Thoracic aorta (tissue), 2 donors: ENCODE measurements around the gene GRK1. TPM values are rescaled to one million over a fixed set of nuclear protein-coding genes. Genes with fewer than 3 reads are reported as not detected.

ENCODE experiments used
- ATAC-seq: fragments of 150-250 bp; one replicate; pipeline ENCODE4 v1.8.0; 2017; ENCODE audit warnings: low read depth; ENCODE audit not compliant: insufficient number of reproducible peaks, low FRiP score
- DNase-seq: peaks from one replicate; pipeline ENCODE4 v3.0.0-alpha.2; 2020; ENCODE audit warnings: low spot score
- H3K27ac ChIP-seq, 2 donors: fragments of 200-600 bp; sonication (generic); 1 replicate in 1 of 2; 2 replicates in 1 of 2; pipeline ENCODE4 v1.5.1; 2016; ENCODE audit warnings: mild to moderate bottlenecking in 2 of 2, moderate library complexity in 2 of 2
- H3K27me3 ChIP-seq: fragments of 200-600 bp; sonication (generic); replicated peaks from 2 replicates; pipeline ENCODE4 v1.6.0; 2016; ENCODE audit warnings: mild to moderate bottlenecking; ENCODE audit not compliant: insufficient read depth
- H3K36me3 ChIP-seq: fragments of 200-600 bp; sonication (generic); one replicate; pipeline ENCODE4 v1.5.1; 2016
- H3K4me1 ChIP-seq, 2 donors: fragments of 200-600 bp; sonication (generic); 1 replicate in 1 of 2; 2 replicates in 1 of 2; pipeline versions ENCODE4 v1.5.1 to v1.6.0; 2016; ENCODE audit warnings: low read depth in 2 of 2, mild to moderate bottlenecking in 1 of 2; ENCODE audit not compliant: control insufficient read depth in 1 of 2
- H3K4me3 ChIP-seq: fragments of 200-600 bp; sonication (generic); 2 replicates; pipeline ENCODE4 v1.5.1; 2016; ENCODE audit warnings: mild to moderate bottlenecking
- H3K9me3 ChIP-seq: fragments of 200-600 bp; sonication (generic); 2 replicates; pipeline ENCODE4 v1.5.1; 2016
- total RNA-seq, 2 donors: library from RNA; depleted of rRNA; stranded (reverse); fragments of >200 nt; gene quantifications; one replicate each; pipeline versions ENCODE4 v1.1.0 to v1.2.3, GENCODE V29; 2016
- TF ChIP-seq, protein P1 (sequence below): fragments of 200-600 bp; sonication (generic); IDR thresholded peaks from one replicate; pipeline ENCODE4 v1.5.1; 2019; ENCODE audit warnings: antibody characterized with exemption

Gene GRK1
- total RNA-seq, 2 donors from 2014 or later, result not detected

DNA sequence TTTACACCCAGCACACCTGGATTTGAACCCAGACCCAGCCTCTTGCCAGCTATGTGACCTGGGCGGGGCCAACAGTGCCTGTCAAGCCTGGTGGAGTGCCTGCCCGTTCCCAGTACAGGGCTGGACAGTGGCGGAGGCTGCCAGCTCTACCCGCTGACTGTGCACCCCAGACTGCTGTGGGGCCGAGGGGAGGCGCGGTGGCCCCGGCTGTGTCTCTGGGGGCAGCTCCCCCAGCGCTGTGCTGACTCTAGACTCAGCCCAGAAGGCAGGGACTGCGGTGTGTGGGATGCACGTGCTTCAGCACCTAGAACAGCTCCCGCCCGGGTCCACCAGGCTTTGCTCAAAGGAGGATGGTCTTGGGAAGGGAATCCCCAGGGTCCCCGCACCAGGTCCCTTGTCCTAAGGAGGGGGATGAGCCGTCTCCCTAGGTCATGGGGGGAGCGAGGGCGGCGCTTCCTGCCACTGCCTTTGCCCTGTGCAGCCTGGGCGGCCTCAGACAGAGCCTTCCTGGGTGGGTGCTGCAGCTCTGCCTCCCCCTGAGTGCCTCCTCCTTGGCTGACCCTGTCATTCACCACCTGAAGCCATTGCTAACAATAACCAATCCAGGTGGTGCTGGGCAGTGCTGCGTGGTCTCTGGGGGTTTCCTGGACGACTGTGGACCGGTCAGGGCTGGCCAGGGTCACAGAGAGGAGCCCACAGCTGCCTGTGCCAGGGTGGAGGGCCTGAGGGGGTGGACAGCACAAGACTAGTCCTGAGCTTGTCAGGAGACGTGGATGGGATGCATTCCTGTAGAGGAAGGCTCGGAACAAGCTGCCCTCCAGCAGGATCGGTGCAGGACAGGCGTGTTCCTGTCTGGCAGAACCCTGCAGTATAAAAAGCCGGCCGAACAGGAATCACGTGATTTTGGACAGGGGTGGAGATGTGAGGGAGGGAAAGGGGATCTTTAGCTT is 110.6 kb downstream of the GRK1 start:
- Histone ChIP-seq H3K4me1 (no peaks in the 10 kb centered on the region), H3K27ac (no peak overlapping the region), H3K27me3 (no peaks in the 10 kb centered on the region), H3K9me3 (no peaks in the 10 kb centered on the region), H3K36me3 (peaks cover 2% of the 10 kb centered on the region), H3K4me3 (no peak overlapping the region)
- DNase-seq, result no peak
- TF ChIP-seq, protein P1, sequence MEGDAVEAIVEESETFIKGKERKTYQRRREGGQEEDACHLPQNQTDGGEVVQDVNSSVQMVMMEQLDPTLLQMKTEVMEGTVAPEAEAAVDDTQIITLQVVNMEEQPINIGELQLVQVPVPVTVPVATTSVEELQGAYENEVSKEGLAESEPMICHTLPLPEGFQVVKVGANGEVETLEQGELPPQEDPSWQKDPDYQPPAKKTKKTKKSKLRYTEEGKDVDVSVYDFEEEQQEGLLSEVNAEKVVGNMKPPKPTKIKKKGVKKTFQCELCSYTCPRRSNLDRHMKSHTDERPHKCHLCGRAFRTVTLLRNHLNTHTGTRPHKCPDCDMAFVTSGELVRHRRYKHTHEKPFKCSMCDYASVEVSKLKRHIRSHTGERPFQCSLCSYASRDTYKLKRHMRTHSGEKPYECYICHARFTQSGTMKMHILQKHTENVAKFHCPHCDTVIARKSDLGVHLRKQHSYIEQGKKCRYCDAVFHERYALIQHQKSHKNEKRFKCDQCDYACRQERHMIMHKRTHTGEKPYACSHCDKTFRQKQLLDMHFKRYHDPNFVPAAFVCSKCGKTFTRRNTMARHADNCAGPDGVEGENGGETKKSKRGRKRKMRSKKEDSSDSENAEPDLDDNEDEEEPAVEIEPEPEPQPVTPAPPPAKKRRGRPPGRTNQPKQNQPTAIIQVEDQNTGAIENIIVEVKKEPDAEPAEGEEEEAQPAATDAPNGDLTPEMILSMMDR, result no peak
- no peak for ATAC-seq

DNA sequence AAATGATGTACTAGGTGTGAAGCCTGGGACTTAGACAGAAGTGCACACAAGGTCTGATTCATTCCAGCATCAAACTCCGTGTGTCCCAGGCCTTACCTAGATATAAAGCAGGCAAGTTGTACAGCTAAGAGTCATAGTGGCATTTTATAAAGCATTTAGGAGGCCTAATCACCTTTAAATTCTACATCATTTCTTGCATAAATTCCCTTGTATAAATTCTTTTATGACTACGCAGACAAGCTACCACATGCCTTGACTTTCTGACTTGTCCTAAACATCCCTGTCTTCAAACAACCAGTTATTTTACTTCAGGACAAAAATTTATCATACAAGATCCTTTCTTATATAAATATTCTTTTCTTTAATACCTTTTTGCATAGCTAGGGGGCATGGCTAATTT is 114.6 kb downstream of the GRK1 start:
- DNase-seq (no peak), ATAC-seq (no peak)
- H3K36me3 ChIP-seq, result no peaks in the 10 kb centered on the region
- TF ChIP-seq, protein P1, result no peak
- H3K9me3 ChIP-seq, result no peaks in the 10 kb centered on the region
- no peak overlapping the region for H3K27ac ChIP-seq
- no peaks in the 10 kb centered on the region for H3K27me3 ChIP-seq
- H3K4me3 ChIP-seq, result no peak overlapping the region
- no peaks in the 10 kb centered on the region for H3K4me1 ChIP-seq

DNA sequence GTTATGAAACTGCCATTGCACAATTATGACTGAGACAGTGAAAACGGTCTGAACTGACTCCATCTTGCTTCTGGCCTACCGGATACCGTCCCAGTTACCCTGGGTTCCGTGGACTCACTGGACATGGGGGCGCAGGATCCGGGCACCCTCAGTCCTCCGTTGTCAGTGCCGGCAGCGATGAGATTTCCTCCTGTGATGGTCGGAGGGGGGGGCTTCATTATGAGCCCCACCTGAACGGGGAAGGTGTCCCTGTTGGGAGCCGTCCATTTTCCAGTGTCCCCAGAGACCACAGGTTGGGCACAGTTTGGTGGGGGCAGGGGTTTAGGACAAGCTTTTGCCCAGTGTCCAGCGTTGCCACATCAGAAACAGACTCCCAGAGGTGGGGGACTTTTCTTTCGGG is 115.5 kb downstream of the GRK1 start:
- H3K36me3 ChIP-seq, result no peaks in the 10 kb centered on the region
- H3K4me1 ChIP-seq, result no peaks in the 10 kb centered on the region
- DNase-seq (no peak), ATAC-seq (no peak)
- H3K27me3 ChIP-seq, result no peaks in the 10 kb centered on the region
- H3K27ac ChIP-seq, result no peak overlapping the region
- no peaks in the 10 kb centered on the region for H3K9me3 ChIP-seq
- no peak overlapping the region for H3K4me3 ChIP-seq
- TF ChIP-seq, protein P1, result no peak

DNA sequence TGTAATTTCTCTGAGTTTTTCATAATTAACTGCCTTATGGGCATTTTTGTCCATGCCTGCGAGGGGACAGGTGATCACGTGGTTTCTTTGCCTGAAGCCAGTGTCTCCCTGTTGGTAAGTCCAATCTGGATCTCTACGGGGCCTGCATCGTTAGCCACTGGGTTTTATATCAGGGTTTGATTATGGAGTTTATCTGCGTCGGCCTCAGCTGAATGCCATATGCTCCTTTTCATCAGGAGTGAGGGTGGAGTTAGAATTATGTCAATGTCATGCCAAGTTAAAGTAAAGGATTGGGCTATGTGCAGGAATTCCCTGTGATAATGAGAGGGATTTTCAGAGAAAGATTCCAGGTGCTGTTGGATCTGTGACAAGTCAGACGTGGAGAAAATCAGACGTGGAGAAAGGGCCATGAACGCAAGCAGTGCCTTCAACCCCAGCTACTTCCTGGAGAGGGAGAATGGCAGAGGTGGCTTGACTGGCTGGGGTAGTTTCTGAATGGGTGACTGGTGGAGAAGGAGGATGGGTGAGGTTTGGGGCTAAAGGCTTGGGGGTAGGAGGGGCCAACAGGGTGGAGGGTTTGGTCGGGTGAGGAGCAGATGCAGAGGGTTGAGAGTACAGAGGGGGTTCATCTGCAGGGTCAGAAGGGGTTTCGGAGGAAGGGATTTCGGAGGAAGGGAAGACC is 116.3 kb downstream of the GRK1 start:
- H3K9me3 ChIP-seq, result no peaks in the 10 kb centered on the region
- ATAC-seq (no peak), DNase-seq (no peak)
- H3K4me1 ChIP-seq, result no peaks in the 10 kb centered on the region
- TF ChIP-seq, protein P1, result no peak
- no peaks in the 10 kb centered on the region for H3K36me3 ChIP-seq
- H3K27me3 ChIP-seq, result no peaks in the 10 kb centered on the region
- H3K27ac ChIP-seq, result no peak overlapping the region
- no peak overlapping the region for H3K4me3 ChIP-seq

DNA sequence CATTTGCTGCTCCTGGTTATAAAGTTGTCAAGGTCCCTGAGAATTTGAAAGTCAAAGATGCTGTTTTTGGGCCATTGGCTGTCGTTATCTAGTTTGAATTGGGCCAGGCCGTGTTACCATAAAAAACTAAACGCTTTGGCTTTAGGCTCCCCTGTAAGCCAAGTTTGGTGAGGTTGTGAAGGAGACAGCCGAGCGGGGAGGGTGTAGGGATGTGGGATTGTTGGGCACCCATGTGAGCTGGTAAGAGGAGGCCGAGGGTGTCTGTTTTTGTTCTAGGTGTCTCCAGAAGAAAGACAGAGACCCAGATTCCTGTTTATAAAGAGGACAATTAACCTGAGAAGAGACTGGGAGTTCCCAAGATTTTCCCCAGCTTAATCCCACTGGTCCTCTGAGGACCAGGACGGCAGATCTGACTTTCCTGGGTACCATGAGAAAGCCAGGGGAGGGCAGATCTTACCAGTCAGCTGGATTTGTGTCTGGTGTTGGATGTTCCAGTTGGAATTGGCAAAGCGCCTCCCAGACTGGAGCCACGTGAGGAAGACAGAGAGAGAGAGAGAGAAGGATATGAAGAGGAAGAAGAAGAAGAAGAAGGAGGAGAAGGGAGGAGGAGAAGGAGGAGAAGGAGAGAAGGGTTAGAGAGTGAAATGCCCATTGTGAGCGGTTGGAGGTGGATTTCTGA is 117.1 kb downstream of the GRK1 start:
- ATAC-seq (no peak), DNase-seq (no peak)
- TF ChIP-seq, protein P1, result no peak
- Histone ChIP-seq H3K9me3 (no peaks in the 10 kb centered on the region), H3K27ac (no peak overlapping the region), H3K4me3 (no peak overlapping the region), H3K4me1 (no peaks in the 10 kb centered on the region), H3K36me3 (no peaks in the 10 kb centered on the region), H3K27me3 (no peaks in the 10 kb centered on the region)
